GM19372 (cell line): ENCODE data around the gene CDX2.

Source experiments
- ATAC-seq: cut with Tn5 transposase; IDR thresholded peaks from one replicate; pipeline ENCODE4 v1.9.1; 2021; ENCODE audit warnings: mild to moderate bottlenecking, low read depth, moderate library complexity; ENCODE audit not compliant: unreplicated experiment

Gene CDX2

GRCh38 chr13:27979001-27979643, 10.0 kb upstream of the CDX2 start:
- no peak for ATAC-seq

GRCh38 chr13:27978301-27978968, 9.3 kb upstream of the CDX2 start:
- ATAC-seq = no peak

- no peak for ATAC-seq
Observed at GRCh38 chr13:27977476-27978300, 8.6 kb upstream of the CDX2 start.

GRCh38 chr13:27976362-27977091, 7.4 kb upstream of the CDX2 start:
- ATAC-seq = no peak

- ATAC-seq = no peak
Observed at GRCh38 chr13:27975564-27976361, 6.6 kb upstream of the CDX2 start.

- ATAC-seq = no peak
Observed at GRCh38 chr13:27973961-27974662, 5.0 kb upstream of the CDX2 start.

- no peak for ATAC-seq
Observed at GRCh38 chr13:27973291-27973690, 4.2 kb upstream of the CDX2 start.

- no peak for ATAC-seq
Observed at GRCh38 chr13:27972478-27972820, 3.3 kb upstream of the CDX2 start.

GRCh38 chr13:27971776-27972477, 2.8 kb upstream of the CDX2 start:
- ATAC-seq = no peak

GRCh38 chr13:27971236-27971645, 2.1 kb upstream of the CDX2 start:
- no peak for ATAC-seq

- ATAC-seq = no peak
Observed at GRCh38 chr13:27970382-27971235, 1.5 kb upstream of the CDX2 start.

GRCh38 chr13:27969866-27970229, 733 bp upstream of the CDX2 start:
- ATAC-seq = no peak

- no peak for ATAC-seq
Observed at GRCh38 chr13:27968316-27969081, 616 bp downstream of the CDX2 start.

- ATAC-seq = no peak
Observed at GRCh38 chr13:27967736-27968315, 1.3 kb downstream of the CDX2 start.

GRCh38 chr13:27967203-27967735, 1.8 kb downstream of the CDX2 start:
- no peak for ATAC-seq

- no peak for ATAC-seq
Observed at GRCh38 chr13:27966641-27967202, 2.4 kb downstream of the CDX2 start.
